Skeletal muscle satellite cell (primary cell): ENCODE results near the gene CHD6.

Source experiments
- H3K27me3 ChIP-seq: 2 replicates; pipeline ENCODE4 v1.7.0; 2013; ENCODE audit warnings: low read length; ENCODE audit not compliant: control insufficient read depth, insufficient read depth
- H3K36me3 ChIP-seq: 2 replicates; pipeline ENCODE4 v1.7.0; 2013; ENCODE audit warnings: mild to moderate bottlenecking, control low read depth, low read length; ENCODE audit not compliant: insufficient read depth
- H3K4me1 ChIP-seq: 2 replicates; pipeline ENCODE4 v1.7.0; 2013; ENCODE audit warnings: low read length; ENCODE audit not compliant: control insufficient read depth, insufficient read depth
- H3K4me2 ChIP-seq: 2 replicates; pipeline ENCODE4 v1.7.0; 2013; ENCODE audit warnings: mild to moderate bottlenecking, low read length
- H3K4me3 ChIP-seq: 2 replicates; pipeline ENCODE4 v1.7.0; 2013; ENCODE audit warnings: low read length
- H3K9ac ChIP-seq: 2 replicates; pipeline ENCODE4 v1.7.0; 2013; ENCODE audit warnings: mild to moderate bottlenecking, low read depth, low read length, moderate library complexity
- H3K9me3 ChIP-seq: replicated peaks from 2 replicates; pipeline ENCODE4 v1.7.0; 2013; ENCODE audit warnings: mild to moderate bottlenecking, control low read depth, low read length

CHD6 gene

DNA sequence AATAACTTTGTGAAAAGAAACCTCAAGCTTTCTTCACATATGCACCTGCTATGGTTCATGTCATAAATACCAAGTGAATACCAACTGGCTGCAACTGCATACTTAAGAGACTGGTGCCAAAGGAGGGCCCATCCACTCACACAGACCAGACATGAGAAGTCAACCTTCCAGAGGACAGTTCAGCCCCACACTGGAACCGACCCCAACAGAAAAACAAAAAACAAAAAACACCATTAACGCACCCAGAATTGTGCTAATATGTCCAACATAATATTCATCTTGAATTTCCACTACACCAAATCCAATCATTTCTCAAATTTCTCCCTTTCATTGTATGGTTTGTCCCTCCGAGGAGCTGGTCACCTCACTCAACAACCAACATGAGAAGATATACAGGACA is 42.8 kb downstream of the CHD6 start:
- H3K27me3 ChIP-seq = no peaks in the 10 kb centered on the region
- H3K9ac ChIP-seq = no peak overlapping the region
- H3K4me3 ChIP-seq = no peak overlapping the region
- peaks cover 22% of the 10 kb centered on the region for H3K4me1 ChIP-seq
- no peaks in the 10 kb centered on the region for H3K9me3 ChIP-seq
- no peak overlapping the region for H3K4me2 ChIP-seq
- H3K36me3 ChIP-seq = no peaks in the 10 kb centered on the region

DNA sequence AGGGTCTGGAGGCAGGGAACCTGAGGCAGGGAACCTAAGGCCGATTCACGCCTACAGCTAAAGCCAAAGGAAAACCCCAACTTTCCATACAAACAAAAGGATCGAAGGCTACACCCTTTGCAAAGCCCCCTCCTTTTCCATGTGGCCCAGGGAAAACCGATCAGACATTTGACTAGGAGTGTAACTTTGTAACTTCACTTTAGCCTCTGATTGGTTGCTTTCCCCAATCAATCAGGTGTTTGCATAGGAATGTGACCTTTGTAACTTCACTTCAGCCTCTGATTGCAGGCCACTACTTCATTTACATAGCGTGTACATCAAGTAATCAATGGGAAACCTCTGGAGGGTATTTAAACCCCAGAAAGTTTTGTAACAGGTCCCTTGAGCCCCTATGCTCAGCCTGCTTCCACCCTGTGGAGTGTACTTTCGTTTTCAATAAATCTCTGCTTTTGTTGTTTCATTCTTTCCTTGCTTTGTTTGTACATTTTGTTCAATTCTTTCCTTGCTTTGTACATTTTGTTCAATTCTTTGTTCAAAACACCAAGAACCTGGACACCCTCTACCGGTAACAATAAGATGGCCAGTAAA is 43.3 kb downstream of the CHD6 start:
- H3K4me1 ChIP-seq = peaks cover 23% of the 10 kb centered on the region
- H3K9me3 ChIP-seq = no peaks in the 10 kb centered on the region
- no peaks in the 10 kb centered on the region for H3K27me3 ChIP-seq
- no peaks in the 10 kb centered on the region for H3K36me3 ChIP-seq
- no peak overlapping the region for H3K4me3 ChIP-seq
- no peak overlapping the region for H3K9ac ChIP-seq
- no peak overlapping the region for H3K4me2 ChIP-seq

DNA sequence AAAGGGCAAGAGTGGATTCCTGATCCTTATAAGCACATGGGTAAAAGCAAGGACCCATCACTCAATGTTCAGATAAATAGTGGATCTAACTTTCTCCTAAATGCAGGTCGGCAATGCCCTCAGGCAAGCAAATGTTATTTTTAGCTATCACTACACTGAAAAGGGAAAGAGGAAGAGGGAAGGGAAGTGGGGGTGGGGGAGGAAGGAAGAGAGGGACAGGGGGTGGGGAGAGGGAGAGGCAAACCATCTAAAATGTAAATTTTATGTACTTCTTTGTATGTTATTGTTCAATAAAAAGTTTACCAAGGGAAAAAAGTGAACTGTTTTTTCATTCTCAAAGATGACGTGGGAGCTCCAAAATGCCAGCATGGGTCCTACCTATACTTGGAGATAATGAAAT is 44.2 kb downstream of the CHD6 start:
- Histone ChIP-seq H3K27me3 (no peaks in the 10 kb centered on the region), H3K9ac (no peak overlapping the region), H3K36me3 (no peaks in the 10 kb centered on the region), H3K4me2 (no peak overlapping the region), H3K9me3 (no peaks in the 10 kb centered on the region), H3K4me3 (no peak overlapping the region), H3K4me1 (peaks cover 23% of the 10 kb centered on the region)

DNA sequence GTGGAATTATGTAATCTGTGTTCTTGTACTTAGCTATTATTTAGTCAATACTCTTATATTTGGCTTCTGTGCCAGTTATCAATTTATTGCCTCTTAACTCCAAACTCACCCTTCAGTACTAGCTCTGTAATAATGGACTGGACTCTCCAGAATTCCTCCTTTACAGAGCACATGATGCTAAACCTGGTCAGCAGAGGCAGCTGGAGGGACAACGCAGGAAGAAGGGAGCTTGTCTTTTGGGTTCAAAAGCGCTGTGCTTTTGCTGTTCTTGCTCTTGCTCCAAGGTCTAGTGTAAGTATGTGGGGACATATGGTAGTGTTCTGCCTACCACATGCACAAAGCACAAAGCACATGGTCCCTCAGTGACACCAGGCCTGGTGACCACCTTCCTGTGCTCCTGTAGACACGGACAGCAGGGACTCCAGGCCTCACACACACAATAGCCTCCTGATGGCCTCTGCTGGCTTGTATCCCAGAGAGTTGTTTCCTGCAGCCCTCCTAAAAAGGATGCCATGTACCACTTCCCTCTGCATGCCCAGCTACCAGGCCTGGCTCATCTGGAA is 46.1 kb downstream of the CHD6 start:
- Histone ChIP-seq H3K4me1 (peaks cover 23% of the 10 kb centered on the region), H3K9ac (no peak overlapping the region), H3K4me3 (no peak overlapping the region), H3K36me3 (no peaks in the 10 kb centered on the region), H3K27me3 (no peaks in the 10 kb centered on the region), H3K4me2 (no peak overlapping the region), H3K9me3 (no peaks in the 10 kb centered on the region)

DNA sequence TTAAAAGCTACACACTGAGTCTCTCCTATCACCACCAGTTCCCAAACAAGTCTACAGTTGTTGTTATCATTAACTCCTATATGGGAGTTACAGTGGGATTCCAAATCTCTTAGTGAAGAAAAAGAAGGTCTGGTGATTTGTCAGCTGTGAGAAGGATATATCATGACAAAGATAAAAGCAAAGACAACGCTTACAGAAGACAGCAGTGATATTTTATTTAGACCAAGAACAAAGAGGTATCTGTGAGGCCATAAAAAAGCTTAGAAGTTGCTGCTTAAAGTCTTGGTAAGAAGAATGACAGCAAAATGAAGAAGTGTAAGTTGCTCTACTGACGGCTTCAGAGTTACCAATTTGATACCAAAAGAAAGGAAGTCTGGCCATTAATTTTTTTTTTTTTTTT is 47.2 kb downstream of the CHD6 start:
- Histone ChIP-seq H3K4me3 (no peak overlapping the region), H3K27me3 (no peaks in the 10 kb centered on the region), H3K4me2 (no peak overlapping the region), H3K9ac (no peak overlapping the region), H3K36me3 (no peaks in the 10 kb centered on the region), H3K9me3 (no peaks in the 10 kb centered on the region), H3K4me1 (peaks cover 15% of the 10 kb centered on the region)

DNA sequence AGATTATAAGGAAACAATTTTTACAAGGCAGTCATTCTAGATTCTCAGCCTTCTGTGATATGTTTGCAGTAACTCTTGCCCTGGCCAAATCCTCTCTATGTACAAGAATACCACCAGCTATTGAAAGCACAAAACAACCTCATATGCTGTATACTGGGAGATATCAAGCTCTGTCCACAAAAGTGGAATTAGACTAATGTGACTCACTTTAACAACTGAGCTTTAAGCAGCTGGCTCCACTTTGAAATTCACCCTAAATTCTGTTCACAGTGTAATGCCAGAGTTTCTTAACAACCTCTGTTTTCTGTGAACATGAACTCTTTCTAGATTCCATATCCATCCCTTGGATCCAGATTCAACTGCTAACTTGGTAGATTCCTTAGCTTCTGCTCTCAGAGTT is 47.6 kb downstream of the CHD6 start:
- Histone ChIP-seq H3K4me1 (peaks cover 10% of the 10 kb centered on the region), H3K36me3 (no peaks in the 10 kb centered on the region), H3K4me2 (no peak overlapping the region), H3K9ac (no peak overlapping the region), H3K27me3 (no peaks in the 10 kb centered on the region), H3K4me3 (no peak overlapping the region), H3K9me3 (no peaks in the 10 kb centered on the region)

DNA sequence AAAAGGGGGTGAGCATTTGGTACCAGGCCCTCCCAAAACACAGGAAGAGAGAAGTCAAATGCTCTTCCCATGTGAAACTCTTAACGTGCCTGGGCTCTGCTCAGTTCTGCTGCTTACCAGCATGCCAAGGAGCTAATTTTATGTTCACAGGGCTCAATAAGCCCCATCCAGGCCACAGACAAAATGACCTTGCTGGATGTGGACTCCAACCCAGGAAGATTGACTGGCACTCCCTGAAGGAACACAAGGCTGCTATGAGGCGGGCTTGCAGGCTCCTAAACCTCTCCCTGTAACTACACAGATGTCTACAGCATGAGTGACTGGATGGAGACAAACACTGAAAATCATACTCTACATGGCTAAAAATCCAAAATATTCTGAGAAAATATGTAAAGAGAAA is 50.6 kb downstream of the CHD6 start:
- Histone ChIP-seq H3K27me3 (no peaks in the 10 kb centered on the region), H3K4me2 (no peak overlapping the region), H3K9ac (no peak overlapping the region), H3K36me3 (no peaks in the 10 kb centered on the region), H3K4me3 (no peak overlapping the region), H3K9me3 (no peaks in the 10 kb centered on the region), H3K4me1 (peaks cover 8% of the 10 kb centered on the region)

DNA sequence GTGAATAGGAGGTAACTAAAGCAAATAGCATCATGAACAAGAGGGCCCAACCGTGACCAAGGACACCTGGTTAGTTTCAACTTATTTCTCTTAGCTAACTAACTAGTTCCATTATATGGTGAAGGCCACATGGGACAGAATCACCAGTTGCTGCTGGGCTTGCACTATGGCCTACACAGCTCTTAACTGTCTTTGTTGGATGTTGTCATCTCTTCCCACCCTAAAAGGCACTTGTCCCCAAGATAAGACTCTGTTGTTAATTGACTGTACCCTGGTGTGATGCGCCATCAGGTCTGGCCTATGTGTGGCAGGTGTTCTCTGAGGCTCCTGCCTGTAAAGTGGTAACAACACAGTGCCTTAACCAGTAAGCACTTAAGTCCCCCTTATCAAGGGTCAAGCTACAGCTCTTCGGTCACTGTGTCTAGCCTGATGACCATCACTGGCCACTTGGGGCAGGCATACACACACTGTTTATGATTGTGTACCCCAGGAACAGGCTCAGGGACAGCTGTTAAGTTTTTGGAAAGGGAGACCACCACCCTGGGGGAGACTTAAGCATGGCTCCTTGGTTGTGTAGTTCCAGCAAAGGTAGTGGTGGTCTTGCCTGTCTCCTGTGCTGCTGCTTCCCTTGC is 51.2 kb downstream of the CHD6 start:
- no peaks in the 10 kb centered on the region for H3K27me3 ChIP-seq
- H3K9ac ChIP-seq = no peak overlapping the region
- H3K36me3 ChIP-seq = no peaks in the 10 kb centered on the region
- peaks cover 8% of the 10 kb centered on the region for H3K4me1 ChIP-seq
- no peak overlapping the region for H3K4me2 ChIP-seq
- H3K9me3 ChIP-seq = no peaks in the 10 kb centered on the region
- H3K4me3 ChIP-seq = no peak overlapping the region

DNA sequence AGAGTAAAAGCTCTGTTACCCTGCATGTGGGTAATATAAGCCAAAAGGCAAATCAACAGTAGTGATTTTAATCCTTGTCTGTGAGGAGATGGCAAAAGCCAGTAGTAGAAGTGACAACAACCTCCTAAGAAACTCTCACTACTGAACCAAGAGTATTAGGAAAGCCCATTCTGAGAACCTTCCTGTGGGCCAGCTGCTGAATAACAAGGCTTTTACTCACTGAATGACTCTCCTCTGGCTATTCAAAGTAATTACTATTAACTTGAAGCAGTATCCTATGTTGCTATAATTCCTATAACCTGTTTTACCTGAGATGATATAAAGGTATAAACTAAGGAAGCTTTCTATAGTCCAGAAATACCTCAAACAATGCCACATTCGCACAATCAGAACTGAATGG is 55.1 kb downstream of the CHD6 start:
- Histone ChIP-seq H3K9me3 (no peaks in the 10 kb centered on the region), H3K4me1 (no peaks in the 10 kb centered on the region), H3K4me3 (no peak overlapping the region), H3K27me3 (no peaks in the 10 kb centered on the region), H3K9ac (no peak overlapping the region), H3K36me3 (no peaks in the 10 kb centered on the region), H3K4me2 (no peak overlapping the region)

DNA sequence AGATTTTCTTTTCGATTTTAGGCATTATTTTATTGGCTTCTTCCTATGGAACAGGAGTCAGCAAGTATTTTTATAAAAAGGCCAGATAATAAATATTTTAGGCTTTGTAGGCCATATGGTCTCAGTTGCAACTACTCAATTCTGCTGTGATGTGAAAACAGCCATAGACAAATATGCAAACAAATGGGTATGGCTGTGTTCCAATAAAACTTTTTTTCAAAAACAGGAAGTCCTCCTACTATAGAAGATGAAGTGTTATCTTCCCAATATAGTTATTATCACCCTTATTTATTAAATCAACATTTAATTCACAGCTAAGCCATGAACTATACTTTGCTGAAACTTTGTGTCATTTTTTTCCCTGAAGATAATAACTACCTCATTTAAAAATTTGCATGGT is 57.2 kb downstream of the CHD6 start:
- Histone ChIP-seq H3K36me3 (no peaks in the 10 kb centered on the region), H3K4me2 (no peak overlapping the region), H3K27me3 (no peaks in the 10 kb centered on the region), H3K9ac (no peak overlapping the region), H3K9me3 (no peaks in the 10 kb centered on the region), H3K4me1 (no peaks in the 10 kb centered on the region), H3K4me3 (no peak overlapping the region)

DNA sequence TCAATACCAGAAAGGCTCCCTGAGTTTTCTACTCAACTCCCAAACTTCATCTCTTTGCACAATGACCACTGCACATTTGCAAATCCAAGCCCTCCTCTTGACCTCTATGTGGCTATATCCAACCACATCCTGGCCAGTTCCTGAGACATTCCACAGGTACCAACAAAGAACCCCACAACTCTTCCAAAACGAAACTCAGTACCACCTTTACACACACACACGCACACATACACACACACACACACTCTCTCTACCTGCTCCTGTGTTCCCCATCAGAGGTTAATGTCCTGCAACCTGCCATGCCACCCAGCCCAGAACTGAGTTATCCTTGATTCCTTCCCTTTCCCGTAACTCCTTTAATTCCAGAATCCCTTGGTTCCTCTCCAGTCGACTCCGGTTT is 58.5 kb downstream of the CHD6 start:
- no peaks in the 10 kb centered on the region for H3K36me3 ChIP-seq
- no peaks in the 10 kb centered on the region for H3K4me1 ChIP-seq
- H3K9ac ChIP-seq = no peak overlapping the region
- no peaks in the 10 kb centered on the region for H3K9me3 ChIP-seq
- no peak overlapping the region for H3K4me3 ChIP-seq
- no peak overlapping the region for H3K4me2 ChIP-seq
- H3K27me3 ChIP-seq = no peaks in the 10 kb centered on the region
